NCI-H524 treated with DMSO at 0.1 percent for 48 hours (cell line): Measurements from ENCODE around the gene KANK2.
"Not testable (repeated sequence)": the region's sequence is repeated elsewhere in the genome, so short reads cannot be mapped to it uniquely, and the experiment has no call there.

Experiments
- DNase-seq: peaks from one replicate; lab custom pipeline; 2025; lab: John Stamatoyannopoulos, UW

KANK2 gene

GRCh38 chr19:11172576-11172975, 24.8 kb downstream of the KANK2 start:
- no peak for DNase-seq

- DNase-seq = no peak
Observed at GRCh38 chr19:11171144-11171543, 26.2 kb downstream of the KANK2 start.

- no peak for DNase-seq
Observed at GRCh38 chr19:11169896-11170678, 27.3 kb downstream of the KANK2 start.

- DNase-seq = no peak
Observed at GRCh38 chr19:11168568-11168967, 28.8 kb downstream of the KANK2 start.

GRCh38 chr19:11166281-11167142, 30.8 kb downstream of the KANK2 start:
- no peak for DNase-seq

GRCh38 chr19:11165486-11166030, 31.8 kb downstream of the KANK2 start:
- DNase-seq = no peak

GRCh38 chr19:11164879-11165406, 32.4 kb downstream of the KANK2 start:
- no peak for DNase-seq

- DNase-seq = no peak
Observed at GRCh38 chr19:11164296-11164695, 33.0 kb downstream of the KANK2 start.

GRCh38 chr19:11160440-11160768, 36.9 kb downstream of the KANK2 start:
- DNase-seq = not testable (repeated sequence)

- no peak for DNase-seq
Observed at GRCh38 chr19:11159598-11160439, 37.5 kb downstream of the KANK2 start.

- peak; percentile 96 for DNase-seq
Observed at GRCh38 chr19:11155373-11156120, 41.8 kb downstream of the KANK2 start, which contains the start of gene SPC24. Gene SPC24, minus strand, starts transcription at chr19:11155782. Its CDS starts 6 bp downstream, at chr19:11155776.

- no peak for DNase-seq
Observed at GRCh38 chr19:11154683-11155047, 42.7 kb downstream of the KANK2 start.

GRCh38 chr19:11152318-11153062, 44.9 kb downstream of the KANK2 start:
- DNase-seq = no peak

- no peak for DNase-seq
Observed at GRCh38 chr19:11151181-11151580, 46.2 kb downstream of the KANK2 start.

- no peak for DNase-seq
Observed at GRCh38 chr19:11148001-11148400, 49.3 kb downstream of the KANK2 start.

- DNase-seq = no peak
Observed at GRCh38 chr19:11145536-11145924, 51.8 kb downstream of the KANK2 start.

GRCh38 chr19:11142528-11143171, 54.7 kb downstream of the KANK2 start:
- no peak for DNase-seq

GRCh38 chr19:11141937-11142527, 55.3 kb downstream of the KANK2 start:
- no peak for DNase-seq

GRCh38 chr19:11140896-11141295, 56.4 kb downstream of the KANK2 start:
- no peak for DNase-seq
